Tibial nerve (tissue), 4 donors: ENCODE results near the gene SLC7A9.

Experiments used
- EP300 ChIP-seq, 2 donors: sonication (generic); formaldehyde crosslinking; IDR thresholded peaks; one replicate each; pipeline ENCODE4 v1.6.1; 2017; ENCODE audit warnings: antibody characterized with exemption in 2 of 2, mild to moderate bottlenecking in 1 of 2
- TF ChIP-seq, protein P1 (sequence below), 5 experiments: fragments of 200-600 bp in 3 of 5; fragments of 450-650 bp in 2 of 5; sonication (generic) in 3 of 5; IDR thresholded peaks; one replicate each; pipeline ENCODE4 v1.5.1; 2016 to 2019; ENCODE audit warnings: antibody characterized with exemption in 5 of 5, mild to moderate bottlenecking in 3 of 5, moderate library complexity in 2 of 5

DNA sequence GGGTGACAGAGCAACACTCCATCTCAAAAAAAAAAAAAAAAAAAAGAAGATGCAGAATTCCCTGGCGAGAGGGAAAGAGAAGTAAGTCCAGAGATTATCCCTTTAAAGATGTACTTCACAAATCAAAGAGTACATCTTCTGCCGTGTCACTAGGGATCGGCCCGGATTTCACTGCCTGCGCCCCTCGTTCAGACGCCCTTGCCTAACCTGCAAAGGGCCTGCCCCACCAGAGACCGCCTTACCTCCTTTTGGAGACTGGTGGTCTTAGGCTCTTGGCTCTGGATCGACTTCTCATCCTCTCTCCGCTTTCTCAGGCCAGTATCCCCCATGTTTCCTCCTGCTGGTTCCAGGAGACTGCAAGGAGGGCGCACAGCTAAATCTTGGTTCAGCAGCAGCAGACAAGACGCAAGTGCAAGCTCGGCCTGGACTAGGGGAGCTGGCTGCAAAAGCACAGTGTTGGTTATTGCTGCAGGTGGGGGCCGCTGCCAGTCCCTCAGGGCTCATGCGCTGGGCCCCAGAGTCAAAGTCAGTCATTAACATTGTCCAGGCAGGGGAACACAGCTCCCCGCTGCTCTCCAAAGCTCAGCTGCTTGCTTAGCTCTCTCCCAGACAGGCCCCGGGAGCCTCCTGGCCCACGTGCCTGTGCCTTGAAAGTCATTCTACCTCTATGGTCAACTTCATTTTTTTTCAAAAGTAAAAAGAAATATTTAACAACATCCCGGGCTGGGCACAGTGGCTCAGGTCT is 1.2 kb downstream of the SLC7A9 start:
- TF ChIP-seq, protein P1, sequence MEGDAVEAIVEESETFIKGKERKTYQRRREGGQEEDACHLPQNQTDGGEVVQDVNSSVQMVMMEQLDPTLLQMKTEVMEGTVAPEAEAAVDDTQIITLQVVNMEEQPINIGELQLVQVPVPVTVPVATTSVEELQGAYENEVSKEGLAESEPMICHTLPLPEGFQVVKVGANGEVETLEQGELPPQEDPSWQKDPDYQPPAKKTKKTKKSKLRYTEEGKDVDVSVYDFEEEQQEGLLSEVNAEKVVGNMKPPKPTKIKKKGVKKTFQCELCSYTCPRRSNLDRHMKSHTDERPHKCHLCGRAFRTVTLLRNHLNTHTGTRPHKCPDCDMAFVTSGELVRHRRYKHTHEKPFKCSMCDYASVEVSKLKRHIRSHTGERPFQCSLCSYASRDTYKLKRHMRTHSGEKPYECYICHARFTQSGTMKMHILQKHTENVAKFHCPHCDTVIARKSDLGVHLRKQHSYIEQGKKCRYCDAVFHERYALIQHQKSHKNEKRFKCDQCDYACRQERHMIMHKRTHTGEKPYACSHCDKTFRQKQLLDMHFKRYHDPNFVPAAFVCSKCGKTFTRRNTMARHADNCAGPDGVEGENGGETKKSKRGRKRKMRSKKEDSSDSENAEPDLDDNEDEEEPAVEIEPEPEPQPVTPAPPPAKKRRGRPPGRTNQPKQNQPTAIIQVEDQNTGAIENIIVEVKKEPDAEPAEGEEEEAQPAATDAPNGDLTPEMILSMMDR (IDR thresholded peaks at IDR 0.05): no peak
- no peak for TF ChIP-seq EP300 (IDR thresholded peaks at IDR 0.05)
